HG02588 (cell line): Measurements from ENCODE around the gene SPRR1B.
"Not testable (repeated sequence)": the region's sequence is repeated elsewhere in the genome, so short reads cannot be mapped to it uniquely, and the experiment has no call there.

ENCODE experiments used
- ATAC-seq: cut with Tn5 transposase; IDR thresholded peaks from one replicate; pipeline ENCODE4 v1.9.1; 2021; ENCODE audit warnings: mild to moderate bottlenecking, moderate library complexity; ENCODE audit not compliant: unreplicated experiment

SPRR1B gene, protein sequence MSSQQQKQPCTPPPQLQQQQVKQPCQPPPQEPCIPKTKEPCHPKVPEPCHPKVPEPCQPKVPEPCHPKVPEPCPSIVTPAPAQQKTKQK

GRCh38 chr1:153030895-153031294 lies at the start of gene SPRR1B:
TSS of gene SPRR1B (plus strand) at chr1:153031203. CDS start at chr1:153032346, 1,143 bp downstream.
- no peak for ATAC-seq

- ATAC-seq = no peak
Observed at GRCh38 chr1:152982076-152982475, 48.9 kb upstream of the SPRR1B start.

DNA sequence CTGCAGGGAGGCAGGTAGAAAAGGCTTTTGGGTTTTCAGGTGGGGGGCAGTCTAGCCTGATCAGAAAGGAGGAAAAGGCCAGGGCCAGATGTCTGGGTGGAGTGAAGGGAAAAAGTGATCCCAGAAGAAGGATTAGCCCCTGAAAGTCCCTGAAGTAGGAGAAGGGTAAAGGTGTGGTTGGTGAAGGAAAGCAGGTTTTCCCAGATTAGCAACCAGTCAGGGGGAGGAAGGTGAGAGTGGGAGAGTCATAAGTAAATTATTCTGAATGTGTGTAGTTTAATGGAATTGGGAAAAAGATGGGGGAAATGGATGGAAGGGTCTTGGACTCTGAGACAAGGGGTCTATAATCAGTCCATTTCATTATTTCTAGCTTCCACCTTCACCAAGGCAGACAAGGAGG lies 47.8 kb upstream of the SPRR1B start:
- ATAC-seq = no peak

- ATAC-seq = no peak
Observed at GRCh38 chr1:152983743-152984142, 47.3 kb upstream of the SPRR1B start, which contains the start of gene SPRR1A. TSS of gene SPRR1A (plus strand) at chr1:152984081. CDS start at chr1:152985231, 1,150 bp downstream.

- no peak for ATAC-seq
Observed at GRCh38 chr1:152986578-152986977, 44.4 kb upstream of the SPRR1B start.

GRCh38 chr1:152993186-152993585 lies 37.8 kb upstream of the SPRR1B start:
- no peak for ATAC-seq

- no peak for ATAC-seq
Observed at GRCh38 chr1:152995842-152996241, 35.2 kb upstream of the SPRR1B start.

- no peak for ATAC-seq
Observed at GRCh38 chr1:152996633-152997400, 34.2 kb upstream of the SPRR1B start.

DNA sequence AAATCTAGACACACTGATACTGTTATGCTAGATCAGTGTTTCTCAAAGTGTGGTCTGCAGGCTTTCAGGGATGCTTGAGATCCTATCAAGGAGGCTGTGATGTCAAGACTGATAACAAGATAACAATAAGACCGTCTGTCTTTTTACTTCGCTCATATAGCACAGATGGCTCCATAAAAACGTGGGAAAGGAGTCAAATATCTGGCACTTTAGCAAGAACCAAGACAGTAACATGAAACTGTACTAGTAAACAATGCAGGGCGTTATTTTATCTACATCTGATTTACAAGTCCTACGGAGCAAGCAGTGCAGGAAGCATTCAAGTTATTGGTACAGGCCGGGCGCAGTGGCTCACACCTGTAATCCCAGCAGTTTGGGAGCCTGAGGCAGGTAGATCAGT lies 33.1 kb upstream of the SPRR1B start:
- ATAC-seq = no peak

GRCh38 chr1:152998476-152998875 lies 32.5 kb upstream of the SPRR1B start:
- no peak for ATAC-seq

GRCh38 chr1:152999818-153000217 lies 31.2 kb upstream of the SPRR1B start:
- no peak for ATAC-seq

GRCh38 chr1:153000294-153000693 lies 30.7 kb upstream of the SPRR1B start:
- no peak for ATAC-seq

DNA sequence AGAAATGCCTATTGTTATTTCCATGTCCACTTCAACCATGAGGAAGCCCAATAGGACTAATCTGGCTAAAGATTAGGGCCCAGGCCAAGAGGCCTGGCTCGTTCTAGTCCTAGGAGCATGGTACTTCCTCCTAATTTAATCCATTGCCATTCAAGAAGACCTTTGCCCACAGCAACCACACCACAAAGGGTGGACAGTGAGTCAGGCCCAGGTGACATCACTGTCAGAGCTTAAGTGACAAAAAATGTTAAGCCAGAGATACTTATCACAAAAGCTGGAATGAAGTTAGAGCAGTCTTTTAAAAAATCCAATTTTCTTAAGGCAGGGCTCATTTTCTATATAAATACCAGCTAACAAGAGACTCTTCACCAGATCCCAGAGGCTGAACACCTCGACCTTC lies 29.6 kb upstream of the SPRR1B start, which contains the start of gene SPRR3:
Gene SPRR3, plus strand, starts transcription at position 368 of the 400 bp plus-strand sequence. CDS start 1,272 bp downstream, outside the sequence.
- ATAC-seq = no peak

- ATAC-seq = not testable (repeated sequence)
Observed at GRCh38 chr1:153011235-153011758, 19.7 kb upstream of the SPRR1B start.

- not testable (repeated sequence) for ATAC-seq
Observed at GRCh38 chr1:153021829-153022228, 9.2 kb upstream of the SPRR1B start.

DNA sequence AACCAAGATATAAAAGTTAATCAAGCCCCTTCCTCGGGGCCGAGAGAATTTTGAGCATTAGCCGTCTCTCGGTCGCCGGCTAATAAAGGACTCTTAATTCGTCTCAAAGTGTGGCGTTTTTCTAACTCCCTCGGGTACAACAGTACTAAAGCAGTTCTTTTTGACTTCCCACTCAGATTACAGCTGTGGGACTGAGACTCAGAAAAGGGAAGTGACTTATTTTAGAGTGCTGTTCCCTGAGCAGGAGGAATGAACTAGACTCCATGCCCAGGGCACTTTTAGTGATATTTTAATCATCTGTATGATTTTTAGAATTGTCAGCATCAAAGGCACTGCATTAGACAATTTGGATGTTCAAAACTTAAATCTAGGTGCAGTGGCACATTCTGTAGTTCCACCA lies 8.7 kb upstream of the SPRR1B start:
- not testable (repeated sequence) for ATAC-seq

DNA sequence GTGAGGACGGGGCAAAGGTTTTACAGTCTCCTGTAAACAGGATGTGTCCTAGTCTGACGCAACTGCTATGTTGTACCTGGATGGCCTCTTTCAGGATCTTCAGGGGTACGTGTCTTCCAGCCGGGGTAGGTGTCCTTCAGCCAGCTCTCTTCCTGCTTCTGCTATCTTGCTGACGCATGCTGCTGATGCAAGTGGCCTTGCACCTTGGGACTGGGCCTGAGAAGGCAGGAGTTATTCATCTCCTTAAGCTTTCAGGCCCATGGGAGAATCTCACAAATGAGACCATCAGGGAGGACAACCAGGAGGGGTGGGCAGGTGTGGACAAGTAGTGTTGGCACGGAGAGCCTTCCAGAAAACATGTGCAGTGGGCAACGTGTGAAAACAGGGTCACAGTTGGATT lies 7.9 kb upstream of the SPRR1B start:
- no peak for ATAC-seq

GRCh38 chr1:153024413-153024812 lies 6.6 kb upstream of the SPRR1B start:
- ATAC-seq = no peak

GRCh38 chr1:153025797-153026196 lies 5.2 kb upstream of the SPRR1B start:
- no peak for ATAC-seq

- ATAC-seq = no peak
Observed at GRCh38 chr1:153028766-153029165, 2.2 kb upstream of the SPRR1B start.

DNA sequence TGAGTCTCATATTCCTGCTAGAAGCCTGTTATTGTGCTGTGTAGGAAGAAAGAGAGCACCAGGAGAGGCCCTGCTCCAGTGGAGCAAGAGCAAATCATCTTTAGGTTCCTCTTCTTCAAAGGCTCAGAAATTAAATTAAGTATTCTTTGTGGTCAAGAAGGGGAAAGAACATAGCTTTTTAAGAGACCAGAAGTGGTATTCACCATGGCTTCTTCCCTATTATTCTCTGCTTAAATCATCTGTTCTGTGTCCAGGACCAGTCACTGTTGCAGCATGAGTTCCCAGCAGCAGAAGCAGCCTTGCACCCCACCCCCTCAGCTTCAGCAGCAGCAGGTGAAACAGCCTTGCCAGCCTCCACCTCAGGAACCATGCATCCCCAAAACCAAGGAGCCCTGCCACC lies 1.1 kb downstream of the SPRR1B start:
- no peak for ATAC-seq

GRCh38 chr1:153032677-153033308 lies 1.8 kb downstream of the SPRR1B start:
- no peak for ATAC-seq
